K562 (cell line): ENCODE results near the gene ARHGAP22. TPM values are rescaled to one million over a fixed set of nuclear protein-coding genes. Genes with fewer than 3 reads are reported as not detected.

Experiments
- E2F3 ChIP-seq: fragments of 250-450 bp; sonication (Bioruptor Pico); IDR thresholded peaks from 2 replicates; pipeline ENCODE4 v1.4.0; 2020; ENCODE audit warnings: mild to moderate bottlenecking
- SMARCA5 ChIP-seq: fragments of 450-650 bp; IDR thresholded peaks from 2 replicates; pipeline ENCODE4 v1.6.1; 2016
- polyA plus RNA-seq, 8 experiments: library from polyadenylated mRNA; depleted of rRNA in 4 of 8; stranded (reverse) in 5 of 8; unstranded in 3 of 8; fragments of >200 nt; fragmentation: Nextera tagmentation in 2 of 8; fragmentation: Illumina TruSeq in 1 of 8; extraction: Ambion mirVana in 2 of 8; extraction: Trizol in 1 of 8; gene quantifications; 2 replicates each; pipeline versions ENCODE4 v1.2.1 to v1.2.3, GENCODE V29; 2011 to 2014; ENCODE audit warnings: inconsistent platforms in 1 of 8, missing spikeins in 1 of 8
- total RNA-seq, 7 experiments: library from RNA; depleted of rRNA in 6 of 7; stranded (reverse); fragments of >200 nt in 6 of 7; fragmentation: Illumina TruSeq in 2 of 7; extraction: Trizol in 2 of 7; gene quantifications; 2 replicates each; pipeline versions ENCODE4 v1.2.1 to v1.2.3, GENCODE V29; 2011 to 2021; ENCODE audit warnings: low replicate concordance in 1 of 7
- TF ChIP-seq, protein P1 (sequence below), 2 experiments: fragments of 450-650 bp in 1 of 2; sonication (generic) in 1 of 2; formaldehyde crosslinking in 1 of 2; IDR thresholded peaks; 2 replicates each; pipeline versions ENCODE4 v1.7.1 to v1.9.0; 2016 to 2022; ENCODE audit warnings: inconsistent platforms in 1 of 2, mild to moderate bottlenecking in 1 of 2, missing genetic modification reagents in 1 of 2

Gene ARHGAP22
- total and polyA plus RNA-seq, 9 of the 15 experiments (the other 6 are each of a cell fraction or from before 2014, with no cell fraction given): 1.3 to 28.1 (median 12.7) TPM

- TF ChIP-seq, protein P1, sequence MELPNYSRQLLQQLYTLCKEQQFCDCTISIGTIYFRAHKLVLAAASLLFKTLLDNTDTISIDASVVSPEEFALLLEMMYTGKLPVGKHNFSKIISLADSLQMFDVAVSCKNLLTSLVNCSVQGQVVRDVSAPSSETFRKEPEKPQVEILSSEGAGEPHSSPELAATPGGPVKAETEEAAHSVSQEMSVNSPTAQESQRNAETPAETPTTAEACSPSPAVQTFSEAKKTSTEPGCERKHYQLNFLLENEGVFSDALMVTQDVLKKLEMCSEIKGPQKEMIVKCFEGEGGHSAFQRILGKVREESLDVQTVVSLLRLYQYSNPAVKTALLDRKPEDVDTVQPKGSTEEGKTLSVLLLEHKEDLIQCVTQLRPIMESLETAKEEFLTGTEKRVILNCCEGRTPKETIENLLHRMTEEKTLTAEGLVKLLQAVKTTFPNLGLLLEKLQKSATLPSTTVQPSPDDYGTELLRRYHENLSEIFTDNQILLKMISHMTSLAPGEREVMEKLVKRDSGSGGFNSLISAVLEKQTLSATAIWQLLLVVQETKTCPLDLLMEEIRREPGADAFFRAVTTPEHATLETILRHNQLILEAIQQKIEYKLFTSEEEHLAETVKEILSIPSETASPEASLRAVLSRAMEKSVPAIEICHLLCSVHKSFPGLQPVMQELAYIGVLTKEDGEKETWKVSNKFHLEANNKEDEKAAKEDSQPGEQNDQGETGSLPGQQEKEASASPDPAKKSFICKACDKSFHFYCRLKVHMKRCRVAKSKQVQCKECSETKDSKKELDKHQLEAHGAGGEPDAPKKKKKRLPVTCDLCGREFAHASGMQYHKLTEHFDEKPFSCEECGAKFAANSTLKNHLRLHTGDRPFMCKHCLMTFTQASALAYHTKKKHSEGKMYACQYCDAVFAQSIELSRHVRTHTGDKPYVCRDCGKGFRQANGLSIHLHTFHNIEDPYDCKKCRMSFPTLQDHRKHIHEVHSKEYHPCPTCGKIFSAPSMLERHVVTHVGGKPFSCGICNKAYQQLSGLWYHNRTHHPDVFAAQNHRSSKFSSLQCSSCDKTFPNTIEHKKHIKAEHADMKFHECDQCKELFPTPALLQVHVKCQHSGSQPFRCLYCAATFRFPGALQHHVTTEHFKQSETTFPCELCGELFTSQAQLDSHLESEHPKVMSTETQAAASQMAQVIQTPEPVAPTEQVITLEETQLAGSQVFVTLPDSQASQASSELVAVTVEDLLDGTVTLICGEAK (IDR thresholded peaks at IDR 0.05): no peak
- TF ChIP-seq, protein P1 (CRISPR knock-in tag; IDR thresholded peaks at IDR 0.05): no peak
- peak; percentile 72; the same call in 1 of the 2 replicates for TF ChIP-seq SMARCA5
- no peak for TF ChIP-seq E2F3 (CRISPR knock-in tag)
Observed at GRCh38 chr10:48505394-48506112, 99.3 kb downstream of the ARHGAP22 start (continued).
